H9 (cell line): Measurements from ENCODE around the gene CDH6. TPM values are rescaled to one million over a fixed set of nuclear protein-coding genes. Genes with fewer than 3 reads are reported as not detected.

ENCODE experiments used
- DNase-seq: peaks from one replicate; pipeline ENCODE4 v3.0.0-alpha.2; 2017
- H2AFZ ChIP-seq: one replicate; pipeline ENCODE4 v1.6.1; 2013; ENCODE audit warnings: mild to moderate bottlenecking, low read length, control low read depth, moderate library complexity
- H2AK5ac ChIP-seq: 2 replicates; pipeline ENCODE4 v1.6.1; 2013; ENCODE audit warnings: low read length, control low read depth, mixed read lengths; ENCODE audit not compliant: insufficient read length
- H2BK120ac ChIP-seq: one replicate; pipeline ENCODE4 v1.6.1; 2013; ENCODE audit warnings: low read depth, mild to moderate bottlenecking, low read length, control low read depth, inconsistent platforms; ENCODE audit not compliant: poor library complexity, severe bottlenecking
- H2BK12ac ChIP-seq: 2 replicates; pipeline ENCODE4 v1.6.1; 2013; ENCODE audit warnings: low read length, control low read depth, mixed read lengths, low read depth; ENCODE audit not compliant: insufficient read length
- H2BK15ac ChIP-seq: 2 replicates; pipeline ENCODE4 v1.6.1; 2013; ENCODE audit warnings: low read depth, low read length, control low read depth
- H2BK20ac ChIP-seq: one replicate; pipeline ENCODE4 v1.6.1; 2013; ENCODE audit warnings: low read depth, mild to moderate bottlenecking, low read length, control low read depth, inconsistent platforms; ENCODE audit not compliant: poor library complexity, severe bottlenecking
- H2BK5ac ChIP-seq: 2 replicates; pipeline ENCODE4 v1.6.1; 2013; ENCODE audit warnings: low read length, control low read depth, mixed read lengths; ENCODE audit not compliant: insufficient read length
- H3K14ac ChIP-seq: 2 replicates; pipeline ENCODE4 v1.6.1; 2013; ENCODE audit warnings: low read length, control low read depth; ENCODE audit not compliant: insufficient read depth
- H3K18ac ChIP-seq: 2 replicates; pipeline ENCODE4 v1.6.1; 2013; ENCODE audit warnings: low read depth, mild to moderate bottlenecking, mixed read lengths, low read length, control low read depth; ENCODE audit not compliant: insufficient read length
- H3K23ac ChIP-seq: 2 replicates; pipeline ENCODE4 v1.6.1; 2013; ENCODE audit warnings: low read length, control low read depth, mixed read lengths, low read depth; ENCODE audit not compliant: insufficient read length
- H3K23me2 ChIP-seq: 2 replicates; pipeline ENCODE4 v1.6.1; 2013; ENCODE audit warnings: low read depth, mild to moderate bottlenecking, mixed read lengths, low read length, control low read depth; ENCODE audit not compliant: insufficient read length, poor library complexity, severe bottlenecking
- H3K27ac ChIP-seq: 2 replicates; pipeline ENCODE4 v1.5.1; 2013; ENCODE audit warnings: low read length, control low read depth, mixed read lengths, low read depth; ENCODE audit not compliant: insufficient read length
- H3K27me3 ChIP-seq: 2 replicates; pipeline ENCODE4 v1.6.1; 2013; ENCODE audit warnings: low read length, control low read depth, inconsistent platforms; ENCODE audit not compliant: insufficient read depth
- H3K4ac ChIP-seq: 2 replicates; pipeline ENCODE4 v1.6.1; 2013; ENCODE audit warnings: low read depth, mild to moderate bottlenecking, control low read depth, inconsistent platforms, low read length, moderate library complexity
- H3K4me1 ChIP-seq: 2 replicates; pipeline ENCODE4 v1.6.1; 2013; ENCODE audit warnings: low read length, control low read depth, inconsistent platforms; ENCODE audit not compliant: insufficient read depth
- H3K4me2 ChIP-seq: 2 replicates; pipeline ENCODE4 v1.6.1; 2013; ENCODE audit warnings: low read length, control low read depth, mixed read lengths; ENCODE audit not compliant: insufficient read length, insufficient read depth
- H3K56ac ChIP-seq: 2 replicates; pipeline ENCODE4 v1.6.1; 2013; ENCODE audit warnings: low read depth, mild to moderate bottlenecking, mixed read lengths, low read length, control low read depth; ENCODE audit not compliant: insufficient read length
- H3K79me1 ChIP-seq: 2 replicates; pipeline ENCODE4 v1.6.1; 2013; ENCODE audit warnings: low read depth, mild to moderate bottlenecking, moderate library complexity, low read length, control low read depth, inconsistent platforms; ENCODE audit not compliant: insufficient read depth, poor library complexity, severe bottlenecking
- H3K79me2 ChIP-seq: 2 replicates; pipeline ENCODE4 v1.6.1; 2013; ENCODE audit warnings: low read length, control low read depth, inconsistent platforms; ENCODE audit not compliant: insufficient read depth
- H3K9ac ChIP-seq: 2 replicates; pipeline ENCODE4 v1.6.1; 2013; ENCODE audit warnings: low read length, control low read depth, mixed read lengths; ENCODE audit not compliant: insufficient read length; ENCODE audit errors: extremely low read depth
- H3K9me3 ChIP-seq: one replicate; pipeline ENCODE4 v1.6.1; 2013; ENCODE audit warnings: low read depth, low read length, inconsistent platforms; ENCODE audit not compliant: control insufficient read depth
- H3T11ph ChIP-seq: one replicate; pipeline ENCODE4 v1.6.1; 2013; ENCODE audit warnings: mild to moderate bottlenecking, low read length, control low read depth, inconsistent platforms
- H4K20me1 ChIP-seq: one replicate; pipeline ENCODE4 v1.6.1; 2013; ENCODE audit not compliant: control insufficient read depth, insufficient read length, insufficient read depth
- H4K5ac ChIP-seq: 2 replicates; pipeline ENCODE4 v1.6.1; 2013; ENCODE audit warnings: low read depth, mild to moderate bottlenecking, mixed read lengths, low read length, control low read depth; ENCODE audit not compliant: insufficient read length
- H4K8ac ChIP-seq: replicated peaks from 2 replicates; pipeline ENCODE4 v1.6.1; 2013; ENCODE audit warnings: low read length, control low read depth, mixed read lengths, low read depth; ENCODE audit not compliant: insufficient read length
- H4K91ac ChIP-seq: 2 replicates; pipeline ENCODE4 v1.6.1; 2013; ENCODE audit warnings: low read depth, mild to moderate bottlenecking, moderate library complexity, mixed read lengths, low read length, control low read depth; ENCODE audit not compliant: insufficient read length
- H3K27ac Mint-ChIP-seq, 3 experiments: 2 replicates in 2 of 3; 3 replicates in 1 of 3; pipeline ENCODE4 v1.8.0; 2020 to 2021; ENCODE audit warnings: mixed read lengths in 3 of 3, mild to moderate bottlenecking in 1 of 3, moderate library complexity in 1 of 3
- H3K27me3 Mint-ChIP-seq: 2 replicates; pipeline ENCODE4 v1.8.0; 2021; ENCODE audit warnings: low read depth, mild to moderate bottlenecking, moderate library complexity, mixed read lengths
- H3K36me3 Mint-ChIP-seq, 3 experiments: 2 replicates in 2 of 3; 3 replicates in 1 of 3; pipeline ENCODE4 v1.8.0; 2020 to 2021; ENCODE audit warnings: low read depth in 3 of 3, mixed read lengths in 3 of 3; ENCODE audit not compliant: insufficient read depth in 1 of 3
- H3K4me1 Mint-ChIP-seq, 2 experiments: 2 replicates each; pipeline ENCODE4 v1.8.0; 2020; ENCODE audit warnings: mixed read lengths in 2 of 2
- H3K4me3 Mint-ChIP-seq, 2 experiments: 2 replicates in 1 of 2; 3 replicates in 1 of 2; pipeline ENCODE4 v1.8.0; 2020 to 2021; ENCODE audit warnings: mild to moderate bottlenecking in 2 of 2, mixed read lengths in 2 of 2, moderate library complexity in 1 of 2
- H3K9me3 Mint-ChIP-seq, 2 experiments: 2 replicates in 1 of 2; 3 replicates in 1 of 2; pipeline ENCODE4 v1.8.0; 2020; ENCODE audit warnings: mild to moderate bottlenecking in 2 of 2, mixed read lengths in 2 of 2, moderate library complexity in 1 of 2
- WGBS: extraction: QIAGEN DNeasy Blood & Tissue Kit; methylation state at CpG from one replicate; pipeline ENCODE4 v1.1.7; 2013; ENCODE audit warnings: missing lambda C conversion rate, low lambda C conversion rate, mixed read lengths; ENCODE audit not compliant: insufficient read length; ENCODE audit errors: extremely low coverage; 5-methylcytosine and 5-hydroxymethylcytosine counted together
- total RNA-seq: library from RNA; stranded (reverse); gene quantifications from 2 replicates; pipeline ENCODE4 v1.2.1, GENCODE V29; 2021
- TF ChIP-seq, protein P1 (sequence below): fragments of 200-600 bp; sonication (generic); conservative IDR thresholded peaks from 3 replicates; pipeline ENCODE4 v1.8.0; 2021; ENCODE audit warnings: antibody characterized with exemption, mild to moderate bottlenecking

The CDH6 gene
- total RNA-seq, 1 experiment from 2014 or later: 11.7 TPM

- no peak for DNase-seq
- Histone ChIP-seq H3K4me2 (no peak overlapping the region), H3K4ac (no peak overlapping the region), H3K27me3 (no peaks in the 10 kb centered on the region), H3K79me2 (no peaks in the 10 kb centered on the region), H2BK12ac (no peak overlapping the region), H3K18ac (no peak overlapping the region), H3K79me1 (no peaks in the 10 kb centered on the region), H4K91ac (no peak overlapping the region), H3T11ph (no peak overlapping the region), H3K4me1 (no peaks in the 10 kb centered on the region), H2AFZ (no peak overlapping the region), H3K14ac (no peak overlapping the region), H2BK15ac (no peak overlapping the region), H4K8ac (no peak overlapping the region), H3K56ac (no peak overlapping the region), H4K5ac (no peak overlapping the region), H3K27ac (no peak overlapping the region), H2AK5ac (no peak overlapping the region), H2BK5ac (no peak overlapping the region), H2BK20ac (no peak overlapping the region), H3K23me2 (no peaks in the 10 kb centered on the region), H3K9ac (no peak overlapping the region), H4K20me1 (no peaks in the 10 kb centered on the region), H3K9me3 (no peaks in the 10 kb centered on the region), H3K23ac (no peak overlapping the region), H2BK120ac (no peak overlapping the region)
- no CpG with 5 or more reads among the region's 8 CpGs for WGBS
- Mint-ChIP-seq H3K27ac (no peak overlapping the region), H3K9me3 (no peaks in the 10 kb centered on the region), H3K36me3 (peaks cover 0 to 4% (median 0%) of the 10 kb centered on the region in 3 experiments; a peak in 1 of 7 replicates), H3K27me3 (no peaks in the 10 kb centered on the region), H3K4me1 (no peaks in the 10 kb centered on the region; a peak in 1 of 4 replicates), H3K4me3 (no peak overlapping the region)
- TF ChIP-seq, protein P1, sequence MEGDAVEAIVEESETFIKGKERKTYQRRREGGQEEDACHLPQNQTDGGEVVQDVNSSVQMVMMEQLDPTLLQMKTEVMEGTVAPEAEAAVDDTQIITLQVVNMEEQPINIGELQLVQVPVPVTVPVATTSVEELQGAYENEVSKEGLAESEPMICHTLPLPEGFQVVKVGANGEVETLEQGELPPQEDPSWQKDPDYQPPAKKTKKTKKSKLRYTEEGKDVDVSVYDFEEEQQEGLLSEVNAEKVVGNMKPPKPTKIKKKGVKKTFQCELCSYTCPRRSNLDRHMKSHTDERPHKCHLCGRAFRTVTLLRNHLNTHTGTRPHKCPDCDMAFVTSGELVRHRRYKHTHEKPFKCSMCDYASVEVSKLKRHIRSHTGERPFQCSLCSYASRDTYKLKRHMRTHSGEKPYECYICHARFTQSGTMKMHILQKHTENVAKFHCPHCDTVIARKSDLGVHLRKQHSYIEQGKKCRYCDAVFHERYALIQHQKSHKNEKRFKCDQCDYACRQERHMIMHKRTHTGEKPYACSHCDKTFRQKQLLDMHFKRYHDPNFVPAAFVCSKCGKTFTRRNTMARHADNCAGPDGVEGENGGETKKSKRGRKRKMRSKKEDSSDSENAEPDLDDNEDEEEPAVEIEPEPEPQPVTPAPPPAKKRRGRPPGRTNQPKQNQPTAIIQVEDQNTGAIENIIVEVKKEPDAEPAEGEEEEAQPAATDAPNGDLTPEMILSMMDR: no peak
Measured at GRCh38 chr5:31181376-31181987, 12.0 kb upstream of the CDH6 start.
